Measurements from ENCODE around the gene PAMR1. TPM values are rescaled to one million over a fixed set of nuclear protein-coding genes. Genes with fewer than 3 reads are reported as not detected.

Gene PAMR1
- total RNA-seq, 1 donor from 2014 or later = 5.3 TPM

DNA sequence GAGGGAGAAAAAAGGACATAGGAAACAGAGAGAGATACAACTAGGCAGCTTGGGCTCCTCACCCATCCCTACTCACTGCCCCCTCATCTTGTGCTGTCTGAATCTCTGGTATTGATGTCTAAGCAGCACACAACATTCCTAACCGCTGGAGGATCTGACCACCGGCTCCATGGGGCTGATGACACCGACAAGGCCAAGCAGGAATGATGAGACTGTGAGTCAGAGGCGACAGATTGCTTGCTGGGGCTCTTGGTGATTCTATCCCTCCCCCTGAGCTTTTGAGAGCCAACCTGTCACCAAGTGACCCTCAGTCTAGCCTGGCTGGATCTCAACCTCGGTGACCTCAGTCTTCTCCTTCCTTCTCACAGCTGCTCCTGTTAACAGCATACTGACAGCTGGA is 13.8 kb downstream of the PAMR1 start:
- TF ChIP-seq, protein P1, sequence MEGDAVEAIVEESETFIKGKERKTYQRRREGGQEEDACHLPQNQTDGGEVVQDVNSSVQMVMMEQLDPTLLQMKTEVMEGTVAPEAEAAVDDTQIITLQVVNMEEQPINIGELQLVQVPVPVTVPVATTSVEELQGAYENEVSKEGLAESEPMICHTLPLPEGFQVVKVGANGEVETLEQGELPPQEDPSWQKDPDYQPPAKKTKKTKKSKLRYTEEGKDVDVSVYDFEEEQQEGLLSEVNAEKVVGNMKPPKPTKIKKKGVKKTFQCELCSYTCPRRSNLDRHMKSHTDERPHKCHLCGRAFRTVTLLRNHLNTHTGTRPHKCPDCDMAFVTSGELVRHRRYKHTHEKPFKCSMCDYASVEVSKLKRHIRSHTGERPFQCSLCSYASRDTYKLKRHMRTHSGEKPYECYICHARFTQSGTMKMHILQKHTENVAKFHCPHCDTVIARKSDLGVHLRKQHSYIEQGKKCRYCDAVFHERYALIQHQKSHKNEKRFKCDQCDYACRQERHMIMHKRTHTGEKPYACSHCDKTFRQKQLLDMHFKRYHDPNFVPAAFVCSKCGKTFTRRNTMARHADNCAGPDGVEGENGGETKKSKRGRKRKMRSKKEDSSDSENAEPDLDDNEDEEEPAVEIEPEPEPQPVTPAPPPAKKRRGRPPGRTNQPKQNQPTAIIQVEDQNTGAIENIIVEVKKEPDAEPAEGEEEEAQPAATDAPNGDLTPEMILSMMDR (IDR thresholded peaks at IDR 0.05; ENCODE audit: insufficient read depth, low read length, severe bottlenecking) = no peak
- Histone ChIP-seq H3K36me3 (ENCODE audit: control insufficient read depth, insufficient read depth, low read length) (no peaks in the 10 kb centered on the region), H3K27me3 (ENCODE audit: control insufficient read depth, insufficient read depth, low read length) (no peaks in the 10 kb centered on the region), H3K4me3 (ENCODE audit: low read depth, low read length) (no peak overlapping the region)
- DNase-seq (ENCODE audit: low read depth) (peak; percentile 50), FAIRE-seq (no peak)

DNA sequence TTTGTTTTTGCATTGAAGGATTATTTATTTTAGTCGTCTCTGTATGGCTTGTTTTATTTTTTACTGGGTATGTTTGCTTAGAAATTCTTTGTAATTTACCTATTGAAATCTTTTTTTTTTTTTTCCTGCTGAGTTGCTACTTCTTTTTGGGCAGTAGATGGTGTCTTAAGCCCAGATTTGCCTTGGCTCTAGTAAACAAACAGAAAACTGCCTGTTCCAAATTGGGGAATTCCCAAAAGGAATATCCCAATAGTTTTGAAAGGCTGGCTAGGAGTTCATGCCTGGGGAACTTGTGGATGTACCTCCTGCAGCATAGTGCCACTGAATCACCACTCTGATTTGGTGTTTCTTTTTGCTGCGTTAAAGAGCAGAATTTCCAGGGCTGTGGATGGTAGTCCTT is 17.7 kb downstream of the PAMR1 start:
- DNase-seq (ENCODE audit: low read depth) (peak; percentile 28), FAIRE-seq (no peak)
- Histone ChIP-seq H3K4me3 (ENCODE audit: low read depth, low read length) (no peak overlapping the region), H3K36me3 (ENCODE audit: control insufficient read depth, insufficient read depth, low read length) (no peaks in the 10 kb centered on the region), H3K27me3 (ENCODE audit: control insufficient read depth, insufficient read depth, low read length) (no peaks in the 10 kb centered on the region)
- TF ChIP-seq, protein P1 (IDR thresholded peaks at IDR 0.05; ENCODE audit: insufficient read depth, low read length, severe bottlenecking) = no peak

DNA sequence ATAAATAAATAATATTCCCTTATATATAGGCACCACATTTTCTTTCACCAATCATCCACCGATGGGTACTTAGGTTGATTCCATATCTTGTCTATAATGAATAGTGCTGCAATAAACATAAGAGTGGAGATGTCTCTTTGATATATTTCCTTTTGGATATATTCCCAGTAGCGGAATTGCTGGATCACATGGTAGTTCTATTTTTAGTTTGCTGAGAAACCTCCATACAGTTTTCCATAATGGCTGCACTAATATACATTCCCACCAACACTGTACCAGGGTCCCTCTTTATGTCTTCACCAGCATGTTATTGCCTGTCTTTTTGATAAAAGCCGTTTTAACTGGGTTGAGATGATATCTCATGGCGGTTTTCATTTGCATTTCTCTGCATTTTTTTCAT is 23.6 kb downstream of the PAMR1 start:
- Histone ChIP-seq H3K4me3 (ENCODE audit: low read depth, low read length) (no peak overlapping the region), H3K36me3 (ENCODE audit: control insufficient read depth, insufficient read depth, low read length) (no peaks in the 10 kb centered on the region), H3K27me3 (ENCODE audit: control insufficient read depth, insufficient read depth, low read length) (no peaks in the 10 kb centered on the region)
- TF ChIP-seq, protein P1 (IDR thresholded peaks at IDR 0.05; ENCODE audit: insufficient read depth, low read length, severe bottlenecking) = no peak
- DNase-seq (ENCODE audit: low read depth) (no peak), FAIRE-seq (no peak)

DNA sequence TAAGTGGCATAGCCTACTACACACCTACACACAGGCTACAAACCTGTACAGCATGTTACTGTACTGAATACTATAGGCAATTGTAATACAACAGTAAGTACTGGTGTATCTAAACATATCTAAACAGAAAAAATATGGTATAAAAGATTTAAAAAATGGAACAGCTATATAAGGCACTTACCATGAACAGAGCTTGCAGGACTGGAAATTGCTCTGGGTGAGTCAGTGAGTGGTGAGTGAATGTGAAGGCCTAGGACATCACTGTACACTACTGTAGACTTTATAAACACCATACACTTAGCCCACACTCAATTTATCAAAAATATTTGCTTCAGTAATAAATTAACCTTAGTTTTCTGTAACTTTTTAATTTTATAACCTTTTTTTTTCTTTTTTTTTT is 24.7 kb downstream of the PAMR1 start:
- TF ChIP-seq, protein P1 (IDR thresholded peaks at IDR 0.05; ENCODE audit: insufficient read depth, low read length, severe bottlenecking) = no peak
- Histone ChIP-seq H3K27me3 (ENCODE audit: control insufficient read depth, insufficient read depth, low read length) (no peaks in the 10 kb centered on the region), H3K4me3 (ENCODE audit: low read depth, low read length) (no peak overlapping the region), H3K36me3 (ENCODE audit: control insufficient read depth, insufficient read depth, low read length) (no peaks in the 10 kb centered on the region)
- DNase-seq (ENCODE audit: low read depth) = no peak
- FAIRE-seq = no peak

DNA sequence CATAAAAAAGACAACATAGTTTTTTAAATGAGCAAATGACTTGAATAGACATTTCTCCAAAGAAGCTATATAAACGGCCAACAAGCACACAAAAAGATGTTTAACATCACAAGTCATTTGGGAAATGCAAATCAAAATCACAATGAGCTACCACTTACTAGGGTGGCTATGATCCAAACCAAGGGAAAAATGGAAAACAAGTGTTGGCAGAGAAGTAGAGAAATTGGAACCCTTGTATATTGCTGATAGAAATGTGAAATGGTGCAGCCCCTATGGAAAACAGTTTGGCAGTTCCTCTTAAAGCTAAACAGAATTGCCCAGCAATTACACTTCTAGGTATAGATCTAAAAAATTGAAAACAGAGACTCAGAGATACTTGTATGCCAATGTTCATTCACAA is 29.0 kb downstream of the PAMR1 start:
- Histone ChIP-seq H3K27me3 (ENCODE audit: control insufficient read depth, insufficient read depth, low read length) (no peaks in the 10 kb centered on the region), H3K36me3 (ENCODE audit: control insufficient read depth, insufficient read depth, low read length) (no peaks in the 10 kb centered on the region), H3K4me3 (ENCODE audit: low read depth, low read length) (no peak overlapping the region)
- FAIRE-seq (no peak), DNase-seq (ENCODE audit: low read depth) (no peak)
- TF ChIP-seq, protein P1 (IDR thresholded peaks at IDR 0.05; ENCODE audit: insufficient read depth, low read length, severe bottlenecking) = no peak

DNA sequence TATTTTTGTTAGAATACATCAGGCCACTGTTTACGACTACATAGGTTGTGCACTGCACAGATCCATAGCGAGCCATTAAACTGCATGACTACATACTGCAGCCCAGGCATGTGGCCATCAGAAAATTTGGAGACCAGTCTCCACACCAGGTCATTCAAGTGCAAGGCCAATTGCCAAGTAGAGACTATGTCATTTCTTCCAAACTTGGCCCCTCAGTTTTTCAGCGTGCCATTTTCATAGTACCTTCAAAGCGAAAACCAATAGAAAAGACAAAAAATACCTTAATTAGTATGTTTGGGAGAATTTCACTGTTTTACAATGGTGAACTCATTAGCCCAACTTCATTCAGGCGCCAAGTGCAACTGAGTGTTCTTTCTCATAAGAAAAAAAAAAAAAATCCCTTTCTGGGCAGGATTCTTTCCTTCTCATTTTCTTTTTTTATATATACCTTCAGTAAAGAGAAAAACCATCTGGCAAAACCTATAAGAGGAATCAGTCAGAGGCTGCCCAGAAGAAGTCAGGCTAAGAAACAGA is 30.4 kb downstream of the PAMR1 start:
- Histone ChIP-seq H3K36me3 (ENCODE audit: control insufficient read depth, insufficient read depth, low read length) (no peaks in the 10 kb centered on the region), H3K27me3 (ENCODE audit: control insufficient read depth, insufficient read depth, low read length) (no peaks in the 10 kb centered on the region), H3K4me3 (ENCODE audit: low read depth, low read length) (no peak overlapping the region)
- no peak for DNase-seq (ENCODE audit: low read depth)
- FAIRE-seq = no peak
- TF ChIP-seq, protein P1 (IDR thresholded peaks at IDR 0.05; ENCODE audit: insufficient read depth, low read length, severe bottlenecking) = no peak

Measured in bronchial epithelial cell (primary cell).